GM19238 (cell line): ENCODE results near the gene NCS1.

Experiments
- DNase-seq: peaks from one replicate; pipeline ENCODE4 v3.0.0; 2011; ENCODE audit warnings: low spot score; ENCODE audit not compliant: insufficient read length

Gene NCS1

DNA sequence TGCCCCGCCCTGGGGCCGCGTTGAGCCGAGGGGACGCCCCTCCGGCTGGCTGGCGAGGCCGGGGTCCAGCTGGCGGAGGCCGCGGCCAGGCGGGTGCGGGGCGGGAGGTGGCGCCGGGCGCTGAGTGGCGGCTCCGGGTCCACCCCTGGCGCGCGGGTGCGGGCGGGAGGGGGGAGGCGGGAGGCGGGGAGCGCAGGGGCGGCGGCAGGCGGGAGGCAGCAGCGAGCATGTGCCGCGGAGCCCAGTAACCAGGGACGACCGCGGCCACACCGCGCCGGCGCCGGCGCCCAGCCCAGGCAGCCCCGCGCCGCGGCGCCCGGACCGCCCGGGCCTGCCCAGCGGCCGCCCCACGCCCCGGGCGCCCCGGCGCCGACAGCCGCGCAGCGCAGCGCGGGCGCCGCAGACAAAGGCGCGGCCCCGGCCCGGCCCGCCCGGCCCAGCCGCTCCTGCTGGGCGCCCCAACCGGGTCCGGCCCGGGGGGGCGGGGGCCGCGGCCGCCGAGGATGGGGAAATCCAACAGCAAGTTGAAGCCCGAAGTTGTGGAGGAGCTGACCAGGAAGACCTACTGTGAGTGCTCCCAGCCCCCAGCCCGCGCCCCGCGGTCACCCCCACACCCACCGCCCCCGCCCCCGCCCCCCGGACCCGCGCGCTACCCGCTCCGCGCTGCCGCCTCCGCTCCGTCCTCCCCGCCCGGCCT is at the start of gene NCS1:
TSS of gene NCS1 (plus strand) at position 244 of the 697 bp plus-strand sequence. CDS start at position 504, 260 bp downstream.
- DNase-seq, result peak; percentile 34

DNA sequence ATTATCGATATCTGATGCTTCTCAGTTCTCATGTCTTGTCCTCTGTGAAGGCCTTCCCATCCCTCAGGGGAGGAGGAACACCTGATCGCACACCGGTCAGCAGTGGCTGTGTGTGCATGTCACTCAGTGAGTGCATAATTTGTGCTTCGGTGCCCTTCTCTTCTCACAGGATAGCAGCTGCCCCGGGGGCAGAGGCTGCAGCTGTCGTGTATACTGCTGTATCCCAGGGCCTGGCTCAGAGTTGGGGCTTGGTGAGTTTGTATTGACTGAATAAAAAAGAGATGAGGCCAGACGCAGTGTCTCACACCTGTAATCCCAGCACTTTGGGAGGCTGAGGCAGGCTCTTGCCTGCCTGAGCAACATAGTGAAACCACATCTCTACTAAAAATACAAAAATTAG is 49.7 kb upstream of the NCS1 start:
- DNase-seq, result no peak

DNA sequence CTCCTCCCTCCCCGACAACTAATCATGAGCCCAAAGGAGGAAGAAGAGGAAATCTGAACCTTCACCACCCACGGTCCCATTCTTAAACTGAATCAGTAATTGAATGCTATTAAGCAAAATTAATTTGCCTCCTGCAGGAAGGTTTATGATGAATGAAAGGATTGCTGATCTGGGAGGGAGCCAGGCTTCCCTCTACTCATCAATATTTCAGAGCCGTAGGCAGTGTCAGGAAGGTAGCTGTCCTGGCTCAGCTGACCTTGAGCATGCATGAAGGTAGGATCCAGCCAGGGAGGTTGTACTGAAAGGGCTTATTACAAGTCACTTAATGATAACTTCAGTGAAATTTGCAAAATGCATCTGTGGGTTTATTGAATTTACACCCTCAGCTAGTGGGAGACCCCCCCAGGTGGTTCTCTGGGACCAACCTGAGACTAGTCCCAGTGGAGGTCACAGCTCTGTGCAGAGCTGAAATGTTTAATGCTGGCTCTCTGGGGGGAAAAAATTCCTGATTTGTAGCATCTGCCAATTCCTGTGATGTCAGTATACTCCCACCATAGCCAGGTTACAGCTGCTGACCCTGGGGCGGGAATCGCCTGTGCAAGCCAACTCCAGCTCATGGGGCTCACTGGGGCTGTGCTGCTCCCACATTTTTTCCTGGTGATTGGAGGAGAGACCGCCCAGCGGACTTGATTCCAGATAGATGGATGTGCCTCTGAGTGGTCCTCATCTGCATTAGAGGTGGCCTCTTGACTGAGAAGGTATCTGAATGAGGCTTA is 47.9 kb upstream of the NCS1 start:
- no peak for DNase-seq

- no peak for DNase-seq
These were observed 45.3 kb upstream of the NCS1 start for GRCh38 chr9:130126721-130127433.

- DNase-seq, result peak; percentile 35
These were observed 44.0 kb upstream of the NCS1 start for GRCh38 chr9:130128251-130128650.

GRCh38 chr9:130128733-130129431 is 43.3 kb upstream of the NCS1 start:
- peak; percentile 42 for DNase-seq

DNA sequence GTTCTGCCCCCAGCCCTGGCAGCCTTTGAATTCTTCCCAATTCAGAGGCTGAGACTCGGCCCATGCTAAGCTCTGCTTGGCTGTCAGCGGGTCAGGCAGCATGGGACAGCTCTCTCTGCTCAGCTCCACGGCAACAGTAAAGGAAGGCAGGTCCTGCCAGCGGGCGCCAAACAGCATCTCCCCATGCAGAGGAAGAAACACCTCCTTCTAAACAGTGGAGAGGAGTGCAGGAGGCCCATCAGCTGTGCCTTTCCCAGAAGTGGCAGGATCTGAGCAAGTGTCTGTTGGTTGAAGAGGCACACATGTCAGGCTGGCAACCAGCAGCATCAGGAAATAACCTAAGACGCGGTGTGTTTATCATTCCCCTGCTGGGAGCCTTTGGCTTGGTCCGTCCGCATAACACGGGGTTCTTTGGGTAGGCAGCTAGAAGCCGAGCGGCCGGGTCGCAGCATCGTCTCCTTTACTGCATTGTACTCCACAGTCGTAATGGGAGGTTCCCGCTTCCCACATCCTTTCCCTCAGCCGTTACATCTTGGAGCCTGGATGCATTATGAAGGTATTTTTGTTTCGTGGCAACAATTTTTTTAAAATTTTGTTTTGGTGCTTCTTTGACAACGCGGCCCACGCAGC is 42.7 kb upstream of the NCS1 start:
- no peak for DNase-seq

DNA sequence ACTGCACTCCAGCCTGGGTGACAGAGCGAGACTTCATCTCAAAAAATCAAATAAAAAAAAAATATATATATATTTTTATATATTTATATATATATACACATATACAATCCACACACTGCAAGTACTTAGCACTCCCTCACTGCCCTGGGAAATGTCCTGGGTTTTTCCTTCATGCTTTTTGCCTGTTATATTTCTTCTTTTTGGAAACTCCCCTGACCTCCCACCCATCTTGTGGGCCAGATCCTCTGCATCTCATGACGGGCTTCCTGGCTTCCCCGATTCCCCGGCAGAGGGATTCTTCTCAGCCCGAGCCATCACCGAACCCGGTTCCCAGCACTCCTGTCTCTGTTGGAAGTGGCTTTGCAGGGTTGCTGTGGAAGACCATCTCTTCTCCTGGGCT is 39.5 kb upstream of the NCS1 start:
- no peak for DNase-seq

DNA sequence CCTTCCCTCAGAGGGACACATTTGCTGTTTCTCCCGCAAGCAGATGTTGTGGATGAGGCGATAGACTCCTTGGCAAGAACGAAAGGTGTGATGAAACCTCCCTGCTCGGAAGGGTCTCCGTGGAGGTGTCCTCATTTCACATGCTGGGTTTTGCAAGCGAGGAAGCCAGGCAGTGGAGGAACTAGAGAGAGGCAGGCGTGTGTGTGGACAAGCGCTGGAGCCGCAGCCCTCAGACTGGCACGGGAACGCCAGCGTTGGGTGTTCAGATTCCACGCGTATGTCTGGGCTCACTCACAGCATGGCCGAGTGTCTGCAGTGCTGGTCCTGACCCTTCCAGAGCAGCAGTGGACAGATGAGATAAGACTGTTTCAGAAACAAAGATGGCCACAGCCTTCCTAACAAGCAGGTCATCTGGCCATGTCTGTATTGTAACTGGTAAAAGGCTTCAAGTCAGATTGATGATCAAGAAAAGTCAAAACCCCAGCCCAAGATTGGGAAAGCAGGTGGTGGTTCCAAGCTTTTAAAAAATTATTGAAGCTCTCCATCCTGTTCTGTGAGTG is 35.0 kb upstream of the NCS1 start:
- no peak for DNase-seq

DNA sequence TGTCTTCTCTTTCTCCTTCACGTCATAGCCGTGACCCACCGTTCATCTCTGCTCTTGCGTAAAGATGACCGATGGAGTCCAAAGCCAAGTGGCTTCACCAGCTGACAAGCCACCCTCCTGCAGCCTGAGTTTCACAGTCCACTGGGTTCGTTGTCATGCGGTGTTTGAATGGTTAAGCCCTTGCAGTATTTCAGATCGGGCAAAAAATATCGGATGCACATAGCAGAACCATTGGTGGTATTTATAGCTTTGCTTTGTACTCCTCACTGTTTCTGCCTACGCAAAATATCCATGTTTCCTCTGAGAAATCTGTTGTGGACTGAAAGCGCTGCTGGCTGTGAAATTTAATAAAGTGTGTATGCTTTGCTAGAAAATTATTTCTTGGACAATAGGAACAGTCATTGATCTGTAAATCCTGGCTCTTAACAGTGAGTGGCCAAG is 34.5 kb upstream of the NCS1 start:
- DNase-seq, result no peak

GRCh38 chr9:130138171-130138653 is 34.0 kb upstream of the NCS1 start:
- DNase-seq, result no peak

DNA sequence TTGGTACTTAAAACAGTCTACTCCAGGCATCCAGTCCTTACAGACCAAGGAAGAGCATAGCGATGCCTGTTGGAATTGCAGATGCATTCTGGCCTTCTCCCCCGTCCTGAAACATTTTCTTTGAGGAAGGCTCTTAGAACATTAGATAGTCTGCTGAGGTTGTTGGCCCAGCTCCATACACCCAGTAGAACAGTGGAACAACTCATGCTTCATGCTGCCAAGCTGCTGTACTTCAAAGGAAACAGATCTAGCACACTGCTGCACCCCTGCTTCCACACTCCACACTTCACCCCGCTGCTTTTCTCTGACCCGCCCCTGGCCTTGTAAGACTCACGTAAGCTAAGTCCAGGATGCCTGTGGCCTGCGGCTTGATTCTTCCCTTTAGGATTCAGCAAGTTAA is 33.4 kb upstream of the NCS1 start:
- no peak for DNase-seq

DNA sequence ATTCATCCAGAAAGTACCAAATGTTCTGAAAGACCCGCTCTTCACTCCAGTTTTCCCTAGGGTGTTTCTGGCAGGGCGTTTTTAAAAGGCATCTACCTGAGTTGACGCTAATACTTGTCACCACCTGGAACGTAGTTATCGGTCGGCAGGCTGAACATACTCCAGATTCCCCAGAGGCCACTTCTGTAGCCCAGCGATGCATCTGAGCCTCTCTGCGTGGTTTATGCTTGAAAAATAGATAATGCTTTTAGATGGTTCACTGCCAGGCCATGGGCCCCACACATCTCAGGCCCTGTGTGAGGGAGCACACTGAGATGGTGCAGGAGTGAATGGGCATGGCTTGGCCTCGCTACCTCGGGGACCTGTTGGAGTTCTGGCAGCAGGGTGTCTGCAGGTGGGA is 33.0 kb upstream of the NCS1 start:
- no peak for DNase-seq

- no peak for DNase-seq
These were observed 31.5 kb upstream of the NCS1 start for GRCh38 chr9:130140706-130141105.

GRCh38 chr9:130142056-130142455 is 30.1 kb upstream of the NCS1 start:
- no peak for DNase-seq

GRCh38 chr9:130142641-130143040 is 29.6 kb upstream of the NCS1 start:
- no peak for DNase-seq

DNA sequence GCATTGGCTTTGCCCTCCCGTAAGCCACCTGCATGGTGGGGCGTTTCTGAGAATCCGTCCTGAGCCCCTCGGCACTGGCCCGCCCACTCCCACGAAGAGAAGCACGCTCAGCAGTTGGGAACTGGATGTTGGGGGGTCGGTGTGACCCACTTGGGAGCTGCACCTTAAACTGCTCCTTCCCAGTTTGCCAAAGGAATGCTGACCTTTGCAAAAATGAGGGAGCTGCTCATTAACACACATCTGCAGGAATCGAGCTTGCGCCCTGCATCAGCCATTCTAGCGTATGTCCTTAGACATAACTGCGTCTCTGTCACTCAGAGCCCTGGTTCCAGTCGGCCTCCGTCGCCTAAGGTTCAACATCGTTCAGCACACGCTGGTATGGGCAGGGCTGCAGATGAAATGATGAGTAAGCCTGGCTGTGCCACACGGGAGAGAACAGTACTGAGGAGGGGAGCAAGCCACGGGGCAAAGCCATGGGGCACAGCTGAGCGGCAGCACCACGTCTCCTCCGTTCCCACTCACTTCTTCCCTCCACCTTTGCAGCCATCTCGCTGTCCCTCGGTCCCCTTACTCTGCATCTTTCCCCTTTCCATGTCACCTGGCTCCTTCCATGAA is 28.8 kb upstream of the NCS1 start:
- no peak for DNase-seq

GRCh38 chr9:130143958-130144366 is 28.2 kb upstream of the NCS1 start:
- DNase-seq, result no peak

DNA sequence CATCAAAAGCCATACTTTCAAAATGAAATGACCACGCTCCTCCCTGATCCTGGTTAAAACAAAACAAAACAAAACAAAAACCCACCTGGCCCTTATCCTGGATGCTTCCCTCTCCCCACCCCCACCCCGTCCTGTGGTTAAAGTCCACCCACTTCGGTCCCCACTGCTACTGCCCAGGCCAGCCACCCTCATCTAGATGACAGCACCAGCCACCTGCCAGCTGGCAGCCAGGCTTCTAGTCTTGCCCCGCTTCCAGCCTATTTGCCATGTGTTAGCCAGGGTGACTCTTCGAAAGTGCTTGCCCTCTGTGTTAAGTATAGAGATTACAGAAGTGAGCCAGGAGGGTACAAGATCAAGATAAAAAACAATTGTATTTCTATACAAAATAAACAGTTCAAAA is 27.5 kb upstream of the NCS1 start:
- DNase-seq, result no peak

- no peak for DNase-seq
These were observed 26.5 kb upstream of the NCS1 start for GRCh38 chr9:130145658-130146057.
